Bronchial epithelial cell (primary cell): ENCODE results near the gene HIGD2B. TPM values are rescaled to one million over a fixed set of nuclear protein-coding genes. Genes with fewer than 3 reads are reported as not detected.
A peak's percentile ranks its signal among the peaks of the same experiment; 100 is the strongest.

Source experiments
- DNase-seq: peaks from one replicate; pipeline ENCODE4 v3.0.0-alpha.2; 2010; ENCODE audit warnings: low read depth
- FAIRE-seq: peaks from 2 replicates; lab custom pipeline; 2011; peaks lifted over from hg19 to GRCh38; lab: Jason Lieb, UNC
- H3K27me3 ChIP-seq: 2 replicates; pipeline ENCODE4 v1.5.1; 2011; ENCODE audit warnings: low read length; ENCODE audit not compliant: control insufficient read depth, insufficient read depth
- H3K36me3 ChIP-seq: 2 replicates; pipeline ENCODE4 v1.5.1; 2011; ENCODE audit warnings: low read length; ENCODE audit not compliant: control insufficient read depth, insufficient read depth
- H3K4me3 ChIP-seq: 2 replicates; pipeline ENCODE4 v1.5.1; 2011; ENCODE audit warnings: mild to moderate bottlenecking, low read depth, low read length, control low read depth
- total RNA-seq: library from RNA; depleted of rRNA; stranded (reverse); fragments of >200 nt; gene quantifications from 2 replicates; pipeline ENCODE4 v1.2.1, GENCODE V29; 2014
- TF ChIP-seq, protein P1 (sequence below): IDR thresholded peaks from 2 replicates; pipeline ENCODE4 v1.5.1; 2011; ENCODE audit warnings: mild to moderate bottlenecking, moderate library complexity, low read length, control low read depth, inconsistent platforms; ENCODE audit not compliant: insufficient read depth, severe bottlenecking

Gene HIGD2B
- total RNA-seq, 1 donor from 2014 or later, result not detected

GRCh38 chr15:72706266-72706665 is 20.3 kb upstream of the HIGD2B start:
- no peaks in the 10 kb centered on the region for H3K27me3 ChIP-seq
- H3K4me3 ChIP-seq, result no peak overlapping the region
- TF ChIP-seq, protein P1, sequence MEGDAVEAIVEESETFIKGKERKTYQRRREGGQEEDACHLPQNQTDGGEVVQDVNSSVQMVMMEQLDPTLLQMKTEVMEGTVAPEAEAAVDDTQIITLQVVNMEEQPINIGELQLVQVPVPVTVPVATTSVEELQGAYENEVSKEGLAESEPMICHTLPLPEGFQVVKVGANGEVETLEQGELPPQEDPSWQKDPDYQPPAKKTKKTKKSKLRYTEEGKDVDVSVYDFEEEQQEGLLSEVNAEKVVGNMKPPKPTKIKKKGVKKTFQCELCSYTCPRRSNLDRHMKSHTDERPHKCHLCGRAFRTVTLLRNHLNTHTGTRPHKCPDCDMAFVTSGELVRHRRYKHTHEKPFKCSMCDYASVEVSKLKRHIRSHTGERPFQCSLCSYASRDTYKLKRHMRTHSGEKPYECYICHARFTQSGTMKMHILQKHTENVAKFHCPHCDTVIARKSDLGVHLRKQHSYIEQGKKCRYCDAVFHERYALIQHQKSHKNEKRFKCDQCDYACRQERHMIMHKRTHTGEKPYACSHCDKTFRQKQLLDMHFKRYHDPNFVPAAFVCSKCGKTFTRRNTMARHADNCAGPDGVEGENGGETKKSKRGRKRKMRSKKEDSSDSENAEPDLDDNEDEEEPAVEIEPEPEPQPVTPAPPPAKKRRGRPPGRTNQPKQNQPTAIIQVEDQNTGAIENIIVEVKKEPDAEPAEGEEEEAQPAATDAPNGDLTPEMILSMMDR, result no peak
- H3K36me3 ChIP-seq, result no peaks in the 10 kb centered on the region
- no peak for DNase-seq
- no peak for FAIRE-seq

GRCh38 chr15:72700076-72700475 is 14.1 kb upstream of the HIGD2B start:
- FAIRE-seq (no peak), DNase-seq (peak; percentile 80)
- Histone ChIP-seq H3K36me3 (no peaks in the 10 kb centered on the region), H3K4me3 (no peak overlapping the region), H3K27me3 (no peaks in the 10 kb centered on the region)
- TF ChIP-seq, protein P1, result no peak

DNA sequence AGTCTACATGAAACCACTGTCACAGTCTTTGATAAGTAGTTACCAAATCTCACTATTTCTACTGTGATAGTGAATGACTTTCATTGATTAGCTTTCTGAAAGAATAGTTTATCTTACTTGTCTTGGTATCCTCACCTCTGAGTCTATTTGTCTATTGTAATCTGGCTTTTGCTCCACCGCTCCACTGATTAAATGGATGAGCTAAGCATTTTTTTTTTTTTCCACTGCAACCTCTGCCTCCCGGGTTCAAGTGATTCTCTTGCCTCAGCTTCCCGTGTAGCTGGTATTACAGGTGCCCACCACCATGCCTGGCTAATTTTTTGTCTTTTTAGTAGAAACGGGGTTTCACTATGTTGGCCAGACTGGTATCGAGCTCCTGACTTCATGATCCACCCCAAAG is 13.0 kb upstream of the HIGD2B start:
- FAIRE-seq, result no peak
- H3K4me3 ChIP-seq, result no peak overlapping the region
- no peaks in the 10 kb centered on the region for H3K27me3 ChIP-seq
- H3K36me3 ChIP-seq, result no peaks in the 10 kb centered on the region
- DNase-seq, result no peak
- TF ChIP-seq, protein P1, result no peak

GRCh38 chr15:72690938-72691337 is 5.0 kb upstream of the HIGD2B start:
- no peak for FAIRE-seq
- TF ChIP-seq, protein P1, result no peak

GRCh38 chr15:72688697-72689096 is 2.7 kb upstream of the HIGD2B start:
- DNase-seq (no peak), FAIRE-seq (no peak)
- TF ChIP-seq, protein P1, result no peak
- H3K27me3 ChIP-seq, result no peaks in the 10 kb centered on the region
- no peaks in the 10 kb centered on the region for H3K36me3 ChIP-seq
- H3K4me3 ChIP-seq, result no peak overlapping the region

More at GRCh38 chr15:72690938-72691337, 5.0 kb upstream of the HIGD2B start:
- Histone ChIP-seq H3K27me3 (no peaks in the 10 kb centered on the region), H3K4me3 (no peak overlapping the region), H3K36me3 (no peaks in the 10 kb centered on the region)
- no peak for DNase-seq

GRCh38 chr15:72685301-72685924 is 569 bp downstream of the HIGD2B start:
- DNase-seq, result peak; percentile 7
- Histone ChIP-seq H3K36me3 (no peaks in the 10 kb centered on the region), H3K4me3 (peak overlapping the region; percentile 77), H3K27me3 (no peaks in the 10 kb centered on the region)
- FAIRE-seq, result no peak
- TF ChIP-seq, protein P1, result no peak
